Testis (tissue), 2 donors: ENCODE results near the gene HAUS7.

Source experiments
- POLR2A ChIP-seq: fragments of 450-650 bp; IDR thresholded peaks from one replicate; pipeline ENCODE4 v1.6.1; 2017; ENCODE audit warnings: antibody characterized with exemption, mild to moderate bottlenecking, moderate library complexity
- TF ChIP-seq, protein P1 (sequence below), 3 experiments: fragments of 450-650 bp in 2 of 3; fragments of 200-600 bp in 1 of 3; sonication (generic) in 1 of 3; IDR thresholded peaks; one replicate each; pipeline ENCODE4 v1.5.1; 2016 to 2019; ENCODE audit warnings: antibody characterized with exemption in 3 of 3, mild to moderate bottlenecking in 2 of 3, moderate library complexity in 1 of 3

DNA sequence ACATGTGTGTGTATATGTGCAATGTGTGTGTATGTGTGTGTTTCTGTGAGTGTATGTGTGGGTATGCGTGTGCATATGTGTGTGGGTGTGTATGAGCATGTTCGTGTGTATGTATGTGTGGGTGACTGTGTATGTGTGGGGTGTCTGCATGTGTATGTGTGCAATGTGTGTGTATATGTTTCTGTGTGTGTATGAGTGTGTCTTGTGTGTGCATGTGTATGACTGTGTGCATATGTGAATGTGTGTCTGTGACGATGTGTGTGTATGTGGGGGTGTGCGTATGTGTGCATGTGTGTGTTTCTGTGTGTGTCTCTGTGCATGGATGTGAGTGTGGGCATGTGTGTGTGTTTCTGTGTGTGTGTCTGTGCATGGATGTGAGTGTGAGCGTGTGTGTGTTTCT lies 42.9 kb upstream of the HAUS7 start:
- TF ChIP-seq, protein P1, sequence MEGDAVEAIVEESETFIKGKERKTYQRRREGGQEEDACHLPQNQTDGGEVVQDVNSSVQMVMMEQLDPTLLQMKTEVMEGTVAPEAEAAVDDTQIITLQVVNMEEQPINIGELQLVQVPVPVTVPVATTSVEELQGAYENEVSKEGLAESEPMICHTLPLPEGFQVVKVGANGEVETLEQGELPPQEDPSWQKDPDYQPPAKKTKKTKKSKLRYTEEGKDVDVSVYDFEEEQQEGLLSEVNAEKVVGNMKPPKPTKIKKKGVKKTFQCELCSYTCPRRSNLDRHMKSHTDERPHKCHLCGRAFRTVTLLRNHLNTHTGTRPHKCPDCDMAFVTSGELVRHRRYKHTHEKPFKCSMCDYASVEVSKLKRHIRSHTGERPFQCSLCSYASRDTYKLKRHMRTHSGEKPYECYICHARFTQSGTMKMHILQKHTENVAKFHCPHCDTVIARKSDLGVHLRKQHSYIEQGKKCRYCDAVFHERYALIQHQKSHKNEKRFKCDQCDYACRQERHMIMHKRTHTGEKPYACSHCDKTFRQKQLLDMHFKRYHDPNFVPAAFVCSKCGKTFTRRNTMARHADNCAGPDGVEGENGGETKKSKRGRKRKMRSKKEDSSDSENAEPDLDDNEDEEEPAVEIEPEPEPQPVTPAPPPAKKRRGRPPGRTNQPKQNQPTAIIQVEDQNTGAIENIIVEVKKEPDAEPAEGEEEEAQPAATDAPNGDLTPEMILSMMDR (IDR thresholded peaks at IDR 0.05), result no peak
- no peak for TF ChIP-seq POLR2A
